NCI-H187 treated with DMSO at 0.1 percent for 48 hours (cell line): ENCODE data around the gene TCEAL8.

Source experiments
- DNase-seq: peaks from one replicate; lab custom pipeline; 2025; lab: John Stamatoyannopoulos, UW

The TCEAL8 gene

GRCh38 chrX:103214870-103215424 is 40.0 kb downstream of the TCEAL8 start, which contains the start of gene BEX4:
TSS of gene BEX4 (plus strand) at chrX:103215108. CDS start at chrX:103216154, 1,046 bp downstream.
- no peak for DNase-seq

GRCh38 chrX:103212749-103213457 is 42.1 kb downstream of the TCEAL8 start:
- DNase-seq, result no peak

GRCh38 chrX:103211012-103211715 is 43.8 kb downstream of the TCEAL8 start:
- DNase-seq, result no peak

- no peak for DNase-seq
Observed at GRCh38 chrX:103210056-103210455, 44.9 kb downstream of the TCEAL8 start.
